ENCODE measurements around the gene HNF4A. TPM values are rescaled to one million over a fixed set of nuclear protein-coding genes. Genes with fewer than 3 reads are reported as not detected.

The HNF4A gene
- total and polyA plus RNA-seq, 7 donors, result 0.27 to 124 (median 52.9) TPM; not detected in 2

DNA sequence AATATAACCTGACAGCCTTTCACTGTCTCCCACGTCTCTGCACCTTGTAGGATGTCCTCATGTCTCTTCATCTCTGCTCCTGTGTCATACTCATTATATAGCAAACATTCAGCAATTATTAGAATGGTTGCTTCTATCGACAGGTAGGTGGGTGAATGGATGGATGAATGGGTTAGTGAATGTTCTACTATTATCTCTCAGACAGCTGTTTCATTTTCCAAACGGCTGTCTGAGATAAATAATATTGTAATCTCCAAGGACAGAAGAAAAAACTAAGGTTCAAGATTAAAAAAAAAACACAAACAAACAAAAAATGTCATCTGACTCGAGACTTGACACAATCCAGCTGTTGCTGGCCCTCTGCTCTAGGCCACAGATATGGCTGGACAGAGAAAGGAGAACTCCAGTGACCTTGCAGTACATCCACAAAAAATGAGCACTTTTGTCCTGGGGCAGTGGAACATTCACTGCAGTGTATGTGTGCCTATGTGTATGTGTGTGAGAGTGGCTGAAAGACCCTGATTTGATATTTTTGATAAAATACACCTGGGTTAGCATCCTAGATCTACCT, 2.1 kb downstream of the HNF4A start:
- TF ChIP-seq, protein P1, sequence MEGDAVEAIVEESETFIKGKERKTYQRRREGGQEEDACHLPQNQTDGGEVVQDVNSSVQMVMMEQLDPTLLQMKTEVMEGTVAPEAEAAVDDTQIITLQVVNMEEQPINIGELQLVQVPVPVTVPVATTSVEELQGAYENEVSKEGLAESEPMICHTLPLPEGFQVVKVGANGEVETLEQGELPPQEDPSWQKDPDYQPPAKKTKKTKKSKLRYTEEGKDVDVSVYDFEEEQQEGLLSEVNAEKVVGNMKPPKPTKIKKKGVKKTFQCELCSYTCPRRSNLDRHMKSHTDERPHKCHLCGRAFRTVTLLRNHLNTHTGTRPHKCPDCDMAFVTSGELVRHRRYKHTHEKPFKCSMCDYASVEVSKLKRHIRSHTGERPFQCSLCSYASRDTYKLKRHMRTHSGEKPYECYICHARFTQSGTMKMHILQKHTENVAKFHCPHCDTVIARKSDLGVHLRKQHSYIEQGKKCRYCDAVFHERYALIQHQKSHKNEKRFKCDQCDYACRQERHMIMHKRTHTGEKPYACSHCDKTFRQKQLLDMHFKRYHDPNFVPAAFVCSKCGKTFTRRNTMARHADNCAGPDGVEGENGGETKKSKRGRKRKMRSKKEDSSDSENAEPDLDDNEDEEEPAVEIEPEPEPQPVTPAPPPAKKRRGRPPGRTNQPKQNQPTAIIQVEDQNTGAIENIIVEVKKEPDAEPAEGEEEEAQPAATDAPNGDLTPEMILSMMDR (IDR thresholded peaks at IDR 0.05), result no peak
- no peak for TF ChIP-seq POLR2A (IDR thresholded peaks at IDR 0.05)
- no peak for TF ChIP-seq EP300 (IDR thresholded peaks at IDR 0.05)
- TF ChIP-seq POLR2AphosphoS5 (IDR thresholded peaks at IDR 0.05), result peak in 2 of 4 donors; percentile 15 to 36
- 9 to 49% methylated on average over 4 of the region's 4 CpGs for WGBS, 2 donors
- Histone ChIP-seq H3K4me3 (no peak overlapping the region), H3K27me3 (peaks cover 0 to 6% (median 0%) of the 10 kb centered on the region in 3 donors), H3K36me3 (no peaks in the 10 kb centered on the region), H3K4me1 (no peaks in the 10 kb centered on the region), H3K27ac (no peak overlapping the region), H3K9me3 (no peaks in the 10 kb centered on the region)
- intact Hi-C loops (cut with DNase I), result no loop called here
- no peak for DNase-seq

DNA sequence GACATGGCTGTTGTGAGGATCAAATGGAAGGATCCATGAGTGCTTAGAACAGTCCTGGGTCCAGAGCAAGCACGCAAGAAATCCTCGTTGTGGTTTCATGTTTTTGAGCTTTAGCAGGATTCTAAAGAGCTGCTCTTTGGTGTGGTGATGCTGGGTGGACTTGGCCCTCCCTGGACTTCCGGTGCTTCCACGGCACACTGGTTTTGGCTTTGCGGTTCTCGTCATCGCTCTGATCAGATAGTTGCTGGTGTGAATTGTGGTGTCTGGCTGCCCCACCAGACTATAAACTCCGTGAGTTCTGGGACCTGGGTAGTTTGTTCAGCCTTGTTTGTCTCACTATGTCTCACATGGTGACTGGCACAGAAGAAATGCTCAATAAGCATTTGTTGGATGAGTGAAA, 3.3 kb downstream of the HNF4A start:
- no peaks in the 10 kb centered on the region for H3K36me3 ChIP-seq
- WGBS, 2 donors, result 18 to 75% methylated on average over 8 of the region's 8 CpGs

GRCh38 chr20:44360221-44360620, 4.7 kb downstream of the HNF4A start:
- intact Hi-C loops (cut with DNase I), result no loop called here
- no peak overlapping the region for H3K4me3 ChIP-seq
- no peaks in the 10 kb centered on the region for H3K4me1 ChIP-seq
- no peaks in the 10 kb centered on the region for H3K9me3 ChIP-seq
- DNase-seq, result no peak
- peaks cover 0 to 6% (median 0%) of the 10 kb centered on the region in 3 donors for H3K27me3 ChIP-seq
- H3K36me3 ChIP-seq, result no peaks in the 10 kb centered on the region
- TF ChIP-seq, protein P1 (IDR thresholded peaks at IDR 0.05), result no peak
- TF ChIP-seq POLR2AphosphoS5 (IDR thresholded peaks at IDR 0.05), result no peak
- no peak for TF ChIP-seq EP300 (IDR thresholded peaks at IDR 0.05)
- no peak for TF ChIP-seq POLR2A (IDR thresholded peaks at IDR 0.05)
- H3K27ac ChIP-seq, result no peak overlapping the region

More for the DNA sequence above, 3.3 kb downstream of the HNF4A start:
- TF ChIP-seq POLR2A (IDR thresholded peaks at IDR 0.05) (no peak), POLR2AphosphoS5 (IDR thresholded peaks at IDR 0.05) (no peak), EP300 (IDR thresholded peaks at IDR 0.05) (no peak)
- TF ChIP-seq, protein P1 (IDR thresholded peaks at IDR 0.05), result no peak
- DNase-seq, result no peak
- H3K27ac ChIP-seq, result no peak overlapping the region
- peaks cover 0 to 6% (median 0%) of the 10 kb centered on the region in 3 donors for H3K27me3 ChIP-seq
- intact Hi-C loops (cut with DNase I), result no loop called here
- no peaks in the 10 kb centered on the region for H3K4me1 ChIP-seq
- no peak overlapping the region for H3K4me3 ChIP-seq
- no peaks in the 10 kb centered on the region for H3K9me3 ChIP-seq

- Histone ChIP-seq H3K4me1 (no peaks in the 10 kb centered on the region), H3K27me3 (no peaks in the 10 kb centered on the region), H3K4me3 (no peak overlapping the region), H3K27ac (no peak overlapping the region), H3K36me3 (no peaks in the 10 kb centered on the region), H3K9me3 (no peaks in the 10 kb centered on the region)
- DNase-seq, result no peak
- intact Hi-C loops (cut with DNase I), result no loop called here
- WGBS, 2 donors, result 51 to 90% methylated on average over 3 of the region's 3 CpGs
- TF ChIP-seq EP300 (IDR thresholded peaks at IDR 0.05) (no peak), POLR2A (IDR thresholded peaks at IDR 0.05) (no peak), POLR2AphosphoS5 (IDR thresholded peaks at IDR 0.05) (no peak)
- TF ChIP-seq, protein P1 (IDR thresholded peaks at IDR 0.05), result no peak
Observed at GRCh38 chr20:44361021-44361420, 5.5 kb downstream of the HNF4A start.

- no peaks in the 10 kb centered on the region for H3K9me3 ChIP-seq
- no peaks in the 10 kb centered on the region for H3K4me1 ChIP-seq
- TF ChIP-seq POLR2A (IDR thresholded peaks at IDR 0.05) (no peak), EP300 (IDR thresholded peaks at IDR 0.05) (no peak), POLR2AphosphoS5 (IDR thresholded peaks at IDR 0.05) (no peak)
- TF ChIP-seq, protein P1 (IDR thresholded peaks at IDR 0.05), result no peak
- H3K4me3 ChIP-seq, result no peak overlapping the region
- no peak overlapping the region for H3K27ac ChIP-seq
- H3K27me3 ChIP-seq, result no peaks in the 10 kb centered on the region
- intact Hi-C loops (cut with DNase I), result no loop called here
- no peak for DNase-seq
- no peaks in the 10 kb centered on the region for H3K36me3 ChIP-seq
- 58 to 76% methylated on average over 4 of the region's 4 CpGs for WGBS, 2 donors
Observed at GRCh38 chr20:44362466-44362940, 7.0 kb downstream of the HNF4A start.

Data from sigmoid colon (tissue), 7 donors.